ENCODE data around the gene CEL. TPM values are rescaled to one million over a fixed set of nuclear protein-coding genes. Genes with fewer than 3 reads are reported as not detected.

The CEL gene
- total RNA-seq, 1 experiment from 2014 or later, result 3.6 TPM

- Histone ChIP-seq H3K23me2 (ENCODE audit: insufficient read length, low read depth, low read length, poor library complexity, severe bottlenecking) (peaks cover 4% of the 10 kb centered on the region), H2AFZ (ENCODE audit: low read length) (no peak overlapping the region), H3K9me3 (ENCODE audit: control insufficient read depth, low read depth, low read length) (no peaks in the 10 kb centered on the region), H4K20me1 (ENCODE audit: control insufficient read depth, insufficient read depth, insufficient read length) (no peaks in the 10 kb centered on the region), H4K5ac (ENCODE audit: insufficient read length, low read depth, low read length) (no peak overlapping the region), H3T11ph (ENCODE audit: low read length) (no peak overlapping the region), H2AK5ac (ENCODE audit: insufficient read length, low read length) (no peak overlapping the region), H3K9ac (ENCODE audit: extremely low read depth, insufficient read length, low read length) (peak overlapping the region; percentile 90), H2BK5ac (ENCODE audit: insufficient read length, low read length) (no peak overlapping the region), H3K56ac (ENCODE audit: insufficient read length, low read depth, low read length) (no peak overlapping the region), H3K18ac (ENCODE audit: insufficient read length, low read depth, low read length) (no peak overlapping the region), H3K79me2 (ENCODE audit: insufficient read depth, low read length) (peaks cover 21% of the 10 kb centered on the region; the same call in 1 of the 2 replicates), H3K4me2 (ENCODE audit: insufficient read depth, insufficient read length, low read length) (peak overlapping the region; percentile 63), H2BK20ac (ENCODE audit: low read depth, low read length, poor library complexity, severe bottlenecking) (no peak overlapping the region), H3K23ac (ENCODE audit: insufficient read length, low read depth, low read length) (no peak overlapping the region), H3K27ac (ENCODE audit: insufficient read length, low read depth, low read length) (no peak overlapping the region), H2BK15ac (ENCODE audit: low read depth, low read length) (no peak overlapping the region), H2BK12ac (ENCODE audit: insufficient read length, low read depth, low read length) (no peak overlapping the region), H2BK120ac (ENCODE audit: low read depth, low read length, poor library complexity, severe bottlenecking) (no peak overlapping the region), H3K79me1 (ENCODE audit: insufficient read depth, low read depth, low read length, poor library complexity, severe bottlenecking) (no peaks in the 10 kb centered on the region), H4K8ac (replicated peaks; ENCODE audit: insufficient read length, low read depth, low read length) (no peak overlapping the region), H3K4me1 (ENCODE audit: insufficient read depth, low read length) (no peaks in the 10 kb centered on the region; the same call in 1 of the 2 replicates), H3K27me3 (ENCODE audit: insufficient read depth, low read length) (no peaks in the 10 kb centered on the region), H4K91ac (ENCODE audit: insufficient read length, low read depth, low read length) (no peak overlapping the region), H3K14ac (ENCODE audit: insufficient read depth, low read length) (peak overlapping the region; percentile 75; the same call in 1 of the 2 replicates), H3K4ac (ENCODE audit: low read depth, low read length) (no peak overlapping the region)
- Mint-ChIP-seq H3K36me3 (ENCODE audit: insufficient read depth in 1 of 3, low read depth in 3 of 3) (peaks cover 5 to 12% (median 8%) of the 10 kb centered on the region in 3 experiments; a peak in 5 of 7 replicates), H3K27ac (peak overlapping the region in 2 of 3 experiments; percentile 95 to 96; a peak in 4 of 7 replicates), H3K9me3 (peaks cover 2 to 6% of the 10 kb centered on the region in 2 experiments; a peak in 3 of 5 replicates), H3K27me3 (ENCODE audit: low read depth) (peaks cover 17% of the 10 kb centered on the region), H3K4me1 (peaks cover 17 to 18% of the 10 kb centered on the region in 2 experiments), H3K4me3 (peak overlapping the region; percentile 93 to 99)
- DNase-seq, result no peak
- WGBS (ENCODE audit: extremely low coverage, insufficient read length, low lambda C conversion rate), result no CpG with 5 or more reads among the region's 28 CpGs
- TF ChIP-seq CTCF (conservative IDR thresholded peaks at IDR 0.05), result no peak
Observed at GRCh38 chr9:133029994-133030316, 31.8 kb upstream of the CEL start.
